ENCODE data around the gene RNF150. TPM values are rescaled to one million over a fixed set of nuclear protein-coding genes. Genes with fewer than 3 reads are reported as not detected.

RNF150 gene
- total and polyA plus RNA-seq, 2 experiments from 2014 or later, result 4.2 to 9.2 TPM

DNA sequence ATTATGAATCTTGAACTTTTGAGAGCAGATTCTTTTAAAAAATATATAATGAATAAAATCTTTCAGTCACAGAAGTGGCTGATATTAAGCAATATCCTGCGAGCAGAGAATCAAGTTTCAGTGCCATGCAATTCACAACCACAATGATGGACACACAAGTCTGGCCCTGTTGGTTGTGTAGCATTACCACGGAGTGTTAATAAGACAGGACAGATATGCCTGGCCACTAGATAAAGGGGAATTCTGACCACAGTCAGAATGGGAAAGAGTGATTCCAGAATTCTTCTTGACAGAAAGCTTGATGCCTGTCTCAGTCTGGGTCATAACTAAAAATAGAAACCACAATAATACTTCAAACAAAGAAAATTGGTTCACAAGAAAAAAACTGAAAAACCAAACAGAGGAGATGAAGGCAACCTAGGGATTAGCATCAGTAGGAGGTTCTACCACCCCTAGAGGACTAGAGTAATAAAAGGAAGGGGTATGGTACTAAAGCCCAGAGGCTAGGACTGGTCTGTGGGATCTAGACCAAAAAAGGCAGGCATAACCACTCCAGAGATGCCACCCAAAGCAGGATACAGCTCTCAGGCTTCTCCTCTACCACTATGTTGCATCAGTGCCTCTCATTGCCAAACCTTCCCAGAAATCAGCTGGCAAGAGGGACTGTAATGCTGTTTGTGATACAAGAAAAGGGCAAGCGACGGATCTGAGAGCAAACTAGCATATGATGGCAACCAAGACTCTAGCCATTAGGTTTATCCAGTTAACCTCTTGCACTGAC is 59.0 kb downstream of the RNF150 start:
- Histone ChIP-seq H3K27me3 (no peaks in the 10 kb centered on the region), H3K27ac (no peak overlapping the region), H3K9me3 (ENCODE audit: low read depth) (no peaks in the 10 kb centered on the region), H4K20me1 (ENCODE audit: insufficient read depth, poor library complexity, severe bottlenecking) (no peaks in the 10 kb centered on the region), H3K4me2 (no peak overlapping the region), H3K9me2 (replicated peaks; ENCODE audit: insufficient read depth) (no peaks in the 10 kb centered on the region), H3K79me2 (no peaks in the 10 kb centered on the region), H2AFZ (no peak overlapping the region), H3K4me3 (no peak overlapping the region), H3K4me1 (ENCODE audit: insufficient read depth) (no peaks in the 10 kb centered on the region), H3K36me3 (replicated peaks; ENCODE audit: insufficient read depth, low read depth) (no peaks in the 10 kb centered on the region)
- TF ChIP-seq EZH2phosphoT487 (IDR thresholded peaks at IDR 0.05; ENCODE audit: low read depth, severe bottlenecking, unreplicated experiment) (no peak), EZH2 (IDR thresholded peaks at IDR 0.05; ENCODE audit: borderline replicate concordance) (no peak)
- TF ChIP-seq, protein P1, sequence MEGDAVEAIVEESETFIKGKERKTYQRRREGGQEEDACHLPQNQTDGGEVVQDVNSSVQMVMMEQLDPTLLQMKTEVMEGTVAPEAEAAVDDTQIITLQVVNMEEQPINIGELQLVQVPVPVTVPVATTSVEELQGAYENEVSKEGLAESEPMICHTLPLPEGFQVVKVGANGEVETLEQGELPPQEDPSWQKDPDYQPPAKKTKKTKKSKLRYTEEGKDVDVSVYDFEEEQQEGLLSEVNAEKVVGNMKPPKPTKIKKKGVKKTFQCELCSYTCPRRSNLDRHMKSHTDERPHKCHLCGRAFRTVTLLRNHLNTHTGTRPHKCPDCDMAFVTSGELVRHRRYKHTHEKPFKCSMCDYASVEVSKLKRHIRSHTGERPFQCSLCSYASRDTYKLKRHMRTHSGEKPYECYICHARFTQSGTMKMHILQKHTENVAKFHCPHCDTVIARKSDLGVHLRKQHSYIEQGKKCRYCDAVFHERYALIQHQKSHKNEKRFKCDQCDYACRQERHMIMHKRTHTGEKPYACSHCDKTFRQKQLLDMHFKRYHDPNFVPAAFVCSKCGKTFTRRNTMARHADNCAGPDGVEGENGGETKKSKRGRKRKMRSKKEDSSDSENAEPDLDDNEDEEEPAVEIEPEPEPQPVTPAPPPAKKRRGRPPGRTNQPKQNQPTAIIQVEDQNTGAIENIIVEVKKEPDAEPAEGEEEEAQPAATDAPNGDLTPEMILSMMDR (IDR thresholded peaks at IDR 0.05; ENCODE audit: poor library complexity), result no peak
- no peak for DNase-seq (ENCODE audit: low spot score)
- WGBS (ENCODE audit: low lambda C conversion rate, missing lambda C conversion rate), result 93% methylated on average over 4 of the region's 4 CpGs

GRCh38 chr4:141066690-141067089 is 66.6 kb downstream of the RNF150 start:
- Histone ChIP-seq H3K4me2 (no peak overlapping the region), H2AFZ (no peak overlapping the region), H3K4me1 (ENCODE audit: insufficient read depth) (no peaks in the 10 kb centered on the region), H3K27ac (no peak overlapping the region), H3K27me3 (no peaks in the 10 kb centered on the region), H3K4me3 (no peak overlapping the region), H4K20me1 (ENCODE audit: insufficient read depth, poor library complexity, severe bottlenecking) (peaks cover 4% of the 10 kb centered on the region), H3K36me3 (replicated peaks; ENCODE audit: insufficient read depth, low read depth) (no peaks in the 10 kb centered on the region), H3K79me2 (no peaks in the 10 kb centered on the region), H3K9me2 (replicated peaks; ENCODE audit: insufficient read depth) (no peaks in the 10 kb centered on the region), H3K9me3 (ENCODE audit: low read depth) (no peaks in the 10 kb centered on the region)
- DNase-seq (ENCODE audit: low spot score), result no peak
- TF ChIP-seq EZH2phosphoT487 (IDR thresholded peaks at IDR 0.05; ENCODE audit: low read depth, severe bottlenecking, unreplicated experiment), result no peak
- TF ChIP-seq, protein P1 (IDR thresholded peaks at IDR 0.05; ENCODE audit: poor library complexity), result no peak
- no peak for TF ChIP-seq EZH2 (IDR thresholded peaks at IDR 0.05; ENCODE audit: borderline replicate concordance)
- WGBS (ENCODE audit: low lambda C conversion rate, missing lambda C conversion rate), result 88% methylated on average over 3 of the region's 3 CpGs

DNA sequence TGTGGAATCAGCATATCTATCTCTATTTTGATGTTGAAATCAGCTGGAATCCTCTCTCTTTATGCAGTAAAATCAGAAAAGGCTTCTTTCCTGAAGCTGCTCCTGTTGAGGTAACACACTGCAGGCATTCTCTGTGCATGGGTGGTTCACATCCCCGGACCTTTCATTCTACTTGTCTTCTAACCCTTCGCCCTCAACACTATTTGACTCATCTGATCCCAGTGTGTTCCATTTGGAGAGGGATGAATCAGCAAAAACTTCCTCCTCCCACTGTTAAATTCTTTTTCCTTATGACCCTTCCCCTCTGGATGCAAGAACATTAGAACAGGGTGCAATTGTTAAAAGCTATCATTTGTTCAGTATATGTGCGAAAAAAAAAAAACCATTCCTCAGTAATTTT is 67.4 kb downstream of the RNF150 start:
- no peak overlapping the region for H3K4me2 ChIP-seq
- H4K20me1 ChIP-seq (ENCODE audit: insufficient read depth, poor library complexity, severe bottlenecking), result peaks cover 4% of the 10 kb centered on the region
- H3K4me3 ChIP-seq, result no peak overlapping the region
- H3K27me3 ChIP-seq, result no peaks in the 10 kb centered on the region
- no peak overlapping the region for H3K27ac ChIP-seq
- no peaks in the 10 kb centered on the region for H3K9me2 ChIP-seq (replicated peaks; ENCODE audit: insufficient read depth)
- no peak for DNase-seq (ENCODE audit: low spot score)
- no peaks in the 10 kb centered on the region for H3K36me3 ChIP-seq (replicated peaks; ENCODE audit: insufficient read depth, low read depth)
- no peaks in the 10 kb centered on the region for H3K79me2 ChIP-seq
- H3K9me3 ChIP-seq (ENCODE audit: low read depth), result no peaks in the 10 kb centered on the region
- H3K4me1 ChIP-seq (ENCODE audit: insufficient read depth), result no peaks in the 10 kb centered on the region
- no peak for TF ChIP-seq EZH2 (IDR thresholded peaks at IDR 0.05; ENCODE audit: borderline replicate concordance)
- no peak overlapping the region for H2AFZ ChIP-seq
- 100% methylated on average over 3 of the region's 3 CpGs for WGBS (ENCODE audit: low lambda C conversion rate, missing lambda C conversion rate)

DNA sequence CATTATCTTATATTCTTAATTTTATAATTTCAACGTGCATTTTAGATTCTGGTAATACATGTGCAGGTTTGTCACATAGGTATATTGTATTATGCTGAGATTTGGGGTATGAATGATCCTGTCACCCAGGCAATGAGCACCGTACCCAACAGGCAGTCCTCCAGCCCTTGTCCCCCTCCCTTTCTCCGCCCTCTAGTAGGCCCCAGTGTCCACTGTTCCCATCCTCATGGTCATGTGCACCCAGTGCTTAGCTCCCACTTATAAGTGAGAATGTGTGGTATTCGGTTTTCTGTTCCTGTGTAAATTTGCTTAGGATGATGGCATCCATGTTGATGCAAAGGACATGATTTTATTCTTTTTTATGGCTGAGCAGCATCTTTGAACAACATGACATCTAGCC is 70.6 kb downstream of the RNF150 start:
- H3K79me2 ChIP-seq, result no peaks in the 10 kb centered on the region
- H4K20me1 ChIP-seq (ENCODE audit: insufficient read depth, poor library complexity, severe bottlenecking), result peaks cover 4% of the 10 kb centered on the region
- no peak overlapping the region for H3K27ac ChIP-seq
- H3K4me2 ChIP-seq, result no peak overlapping the region
- no peaks in the 10 kb centered on the region for H3K36me3 ChIP-seq (replicated peaks; ENCODE audit: insufficient read depth, low read depth)
- TF ChIP-seq, protein P1 (IDR thresholded peaks at IDR 0.05; ENCODE audit: poor library complexity), result no peak
- TF ChIP-seq EZH2 (IDR thresholded peaks at IDR 0.05; ENCODE audit: borderline replicate concordance) (no peak), EZH2phosphoT487 (IDR thresholded peaks at IDR 0.05; ENCODE audit: low read depth, severe bottlenecking, unreplicated experiment) (no peak)
- no peaks in the 10 kb centered on the region for H3K27me3 ChIP-seq
- H3K4me3 ChIP-seq, result no peak overlapping the region
- 92% methylated on average over 4 of the region's 4 CpGs for WGBS (ENCODE audit: low lambda C conversion rate, missing lambda C conversion rate)
- no peak for DNase-seq (ENCODE audit: low spot score)
- H3K9me3 ChIP-seq (ENCODE audit: low read depth), result no peaks in the 10 kb centered on the region
- H2AFZ ChIP-seq, result no peak overlapping the region
- no peaks in the 10 kb centered on the region for H3K9me2 ChIP-seq (replicated peaks; ENCODE audit: insufficient read depth)
- H3K4me1 ChIP-seq (ENCODE audit: insufficient read depth), result no peaks in the 10 kb centered on the region
